Thyroid gland (tissue), 4 donors: ENCODE data around the gene CALCB. TPM values are rescaled to one million over a fixed set of nuclear protein-coding genes. Genes with fewer than 3 reads are reported as not detected.
"Not testable (repeated sequence)": the region's sequence is repeated elsewhere in the genome, so short reads cannot be mapped to it uniquely, and the experiment has no call there.

Source experiments
- DNase-seq, 2 donors: peaks; one replicate each; pipeline ENCODE4 v3.0.0-alpha.2; 2019
- H3K27ac ChIP-seq, 3 donors: fragments of 200-600 bp; sonication (generic); 1 replicate in 2 of 3; 2 replicates in 1 of 3; pipeline ENCODE4 v1.5.1; 2016 to 2019; ENCODE audit warnings: mild to moderate bottlenecking in 1 of 3, moderate library complexity in 1 of 3
- H3K27me3 ChIP-seq: fragments of 200-600 bp; sonication (generic); one replicate; pipeline ENCODE4 v1.5.1; 2019
- H3K36me3 ChIP-seq, 2 donors: fragments of 200-600 bp; sonication (generic); one replicate each; pipeline ENCODE4 v1.5.1; 2016 to 2019
- H3K4me1 ChIP-seq, 2 donors: fragments of 200-600 bp; sonication (generic); one replicate each; pipeline ENCODE4 v1.5.1; 2017 to 2019
- H3K4me3 ChIP-seq, 3 donors: fragments of 200-600 bp; sonication (generic); replicated peaks in 1 of 3; 1 replicate in 2 of 3; 2 replicates in 1 of 3; pipeline ENCODE4 v1.5.1; 2016; ENCODE audit warnings: mild to moderate bottlenecking in 1 of 3
- H3K9me3 ChIP-seq: fragments of 200-600 bp; sonication (generic); one replicate; pipeline ENCODE4 v1.5.1; 2017
- POLR2A ChIP-seq, 2 donors: fragments of 450-650 bp; IDR thresholded peaks; one replicate each; pipeline ENCODE4 v1.6.1; 2017; ENCODE audit warnings: antibody characterized with exemption in 2 of 2, mild to moderate bottlenecking in 2 of 2, moderate library complexity in 1 of 2
- WGBS, 2 donors: methylation state at CpG; one replicate each; pipeline ENCODE4 v1.1.5; 2017; 5-methylcytosine and 5-hydroxymethylcytosine counted together
- intact Hi-C: fragments of 100-400 bp; cut with DNase I; formaldehyde crosslinking; loops from one replicate; pipeline ENCODE4 v1.15.1; 2023
- total RNA-seq, 4 donors: library from RNA; depleted of rRNA; stranded (reverse); fragments of >200 nt; gene quantifications; one replicate each; pipeline ENCODE4 v1.2.3, GENCODE V29; 2016
- TF ChIP-seq, protein P1 (sequence below), 6 experiments: fragments of 200-600 bp in 3 of 6; fragments of 450-650 bp in 3 of 6; sonication (generic) in 3 of 6; IDR thresholded peaks; one replicate each; pipeline ENCODE4 v1.5.1; 2016 to 2019; ENCODE audit warnings: antibody characterized with exemption in 6 of 6, mild to moderate bottlenecking in 2 of 6, inconsistent platforms in 1 of 6, moderate library complexity in 1 of 6

Gene CALCB
- total RNA-seq, 4 donors from 2014 or later: 0.33 to 20.3 (median 2.4) TPM

DNA sequence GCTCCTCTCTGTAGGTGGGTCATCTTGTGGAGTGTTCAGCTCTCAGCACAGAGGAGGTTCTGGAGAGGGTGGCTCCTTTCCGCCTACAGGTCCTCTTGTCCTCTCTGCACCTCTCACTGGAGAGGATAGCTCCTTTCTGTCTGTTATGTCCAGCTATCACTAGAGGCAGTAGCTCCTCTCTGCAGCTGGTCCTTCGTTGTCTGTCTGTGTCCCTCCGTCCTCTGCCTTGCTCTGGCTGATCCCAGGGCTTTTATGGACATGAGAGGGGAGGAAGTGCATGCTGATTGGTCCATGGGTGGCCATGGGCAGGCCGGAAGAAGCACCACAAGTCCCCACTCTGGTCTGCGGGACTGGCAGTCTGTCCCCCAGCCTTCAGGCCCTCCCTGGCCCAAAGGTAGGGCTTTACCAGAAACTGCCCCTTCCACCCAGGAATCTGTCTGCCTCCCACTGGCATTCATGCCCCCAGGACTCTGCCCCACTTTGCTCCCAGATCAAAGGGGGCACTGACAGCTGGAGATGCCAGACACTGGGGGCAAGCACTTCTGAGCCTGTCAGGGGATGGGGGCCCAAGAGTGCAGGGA, 38.6 kb upstream of the CALCB start:
- TF ChIP-seq POLR2A (IDR thresholded peaks at IDR 0.05): no peak
- TF ChIP-seq, protein P1, sequence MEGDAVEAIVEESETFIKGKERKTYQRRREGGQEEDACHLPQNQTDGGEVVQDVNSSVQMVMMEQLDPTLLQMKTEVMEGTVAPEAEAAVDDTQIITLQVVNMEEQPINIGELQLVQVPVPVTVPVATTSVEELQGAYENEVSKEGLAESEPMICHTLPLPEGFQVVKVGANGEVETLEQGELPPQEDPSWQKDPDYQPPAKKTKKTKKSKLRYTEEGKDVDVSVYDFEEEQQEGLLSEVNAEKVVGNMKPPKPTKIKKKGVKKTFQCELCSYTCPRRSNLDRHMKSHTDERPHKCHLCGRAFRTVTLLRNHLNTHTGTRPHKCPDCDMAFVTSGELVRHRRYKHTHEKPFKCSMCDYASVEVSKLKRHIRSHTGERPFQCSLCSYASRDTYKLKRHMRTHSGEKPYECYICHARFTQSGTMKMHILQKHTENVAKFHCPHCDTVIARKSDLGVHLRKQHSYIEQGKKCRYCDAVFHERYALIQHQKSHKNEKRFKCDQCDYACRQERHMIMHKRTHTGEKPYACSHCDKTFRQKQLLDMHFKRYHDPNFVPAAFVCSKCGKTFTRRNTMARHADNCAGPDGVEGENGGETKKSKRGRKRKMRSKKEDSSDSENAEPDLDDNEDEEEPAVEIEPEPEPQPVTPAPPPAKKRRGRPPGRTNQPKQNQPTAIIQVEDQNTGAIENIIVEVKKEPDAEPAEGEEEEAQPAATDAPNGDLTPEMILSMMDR (IDR thresholded peaks at IDR 0.05): no peak
- Histone ChIP-seq H3K4me1 (no peaks in the 10 kb centered on the region), H3K36me3 (no peaks in the 10 kb centered on the region), H3K27ac (no peak overlapping the region), H3K9me3 (no peaks in the 10 kb centered on the region), H3K4me3 (no peak overlapping the region), H3K27me3 (no peaks in the 10 kb centered on the region)
- no peak for DNase-seq
- WGBS, 2 donors: 82 to 88% methylated on average over 5 of the region's 5 CpGs
- intact Hi-C loops: no loop called here

DNA sequence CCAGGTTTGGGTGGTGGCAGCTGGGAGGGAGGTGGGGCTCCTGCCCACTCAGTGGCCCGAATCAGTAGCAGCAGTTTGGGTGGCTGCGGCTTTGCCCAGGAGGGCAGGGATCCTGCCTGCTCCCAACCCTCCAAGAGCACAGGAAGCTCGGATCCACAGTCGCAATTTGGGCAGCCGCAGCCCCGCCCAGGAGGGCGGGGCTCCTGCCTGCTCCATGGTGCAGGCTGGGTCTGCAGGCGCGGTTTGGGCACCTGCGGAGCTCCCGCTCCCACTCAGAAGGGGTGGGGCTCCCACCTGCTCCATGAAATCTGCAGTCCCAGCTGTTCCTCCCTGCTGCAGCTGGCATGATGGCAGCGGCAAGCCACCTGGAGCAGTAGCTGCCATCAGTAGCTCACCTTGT, 38.1 kb upstream of the CALCB start:
- Histone ChIP-seq H3K9me3 (no peaks in the 10 kb centered on the region), H3K27me3 (no peaks in the 10 kb centered on the region), H3K36me3 (no peaks in the 10 kb centered on the region), H3K4me1 (no peaks in the 10 kb centered on the region), H3K27ac (no peak overlapping the region), H3K4me3 (no peak overlapping the region)
- no peak for DNase-seq
- TF ChIP-seq, protein P1 (IDR thresholded peaks at IDR 0.05): no peak
- TF ChIP-seq POLR2A (IDR thresholded peaks at IDR 0.05): no peak
- 74 to 100% methylated on average over 1 to 3 of the region's 12 CpGs for WGBS, 2 donors
- intact Hi-C loops: no loop called here

DNA sequence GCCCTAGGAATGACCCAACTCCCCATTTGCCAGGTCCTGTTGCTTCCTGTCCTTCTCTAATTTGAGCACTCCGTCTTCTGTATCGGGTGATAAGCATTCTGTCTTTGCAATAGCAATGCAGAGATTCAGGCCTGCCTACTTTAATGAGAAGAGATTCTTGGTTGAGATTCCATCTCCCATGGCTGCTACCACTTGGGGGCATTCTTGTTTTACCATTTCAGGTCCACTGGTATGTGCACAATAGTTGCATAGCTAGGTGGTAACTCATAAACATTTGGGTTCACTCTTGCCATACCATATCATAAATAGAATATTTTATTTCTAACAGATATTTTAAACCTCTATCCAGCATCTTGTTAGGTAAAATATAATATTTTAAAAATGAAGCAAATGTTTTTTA, 34.4 kb upstream of the CALCB start:
- TF ChIP-seq, protein P1 (IDR thresholded peaks at IDR 0.05): no peak
- no peak for TF ChIP-seq POLR2A (IDR thresholded peaks at IDR 0.05)
- Histone ChIP-seq H3K27me3 (no peaks in the 10 kb centered on the region), H3K9me3 (no peaks in the 10 kb centered on the region), H3K36me3 (no peaks in the 10 kb centered on the region), H3K4me3 (no peak overlapping the region), H3K4me1 (no peaks in the 10 kb centered on the region), H3K27ac (no peak overlapping the region)
- WGBS, 2 donors: 64 to 68% methylated on average over 2 of the region's 2 CpGs
- DNase-seq: no peak
- intact Hi-C loops: no loop called here

DNA sequence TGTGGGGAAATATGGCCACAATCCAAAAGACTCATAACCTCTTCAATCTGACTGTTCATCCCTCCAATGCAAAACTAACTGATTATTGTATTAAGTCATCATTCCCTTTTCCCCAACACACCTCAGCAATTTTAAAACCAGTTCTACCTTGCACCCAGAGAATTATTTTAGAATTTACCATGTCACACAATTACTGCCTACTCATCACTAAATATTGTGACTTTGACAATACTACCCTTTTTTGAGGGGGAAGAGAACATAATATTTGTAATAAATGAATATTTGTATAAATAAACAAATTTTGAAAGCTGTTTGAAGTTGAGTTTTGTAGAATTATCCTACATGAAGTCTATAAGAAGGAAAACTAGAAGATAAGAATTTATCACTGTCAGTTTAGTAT, 28.2 kb upstream of the CALCB start:
- intact Hi-C loops: no loop called here
- Histone ChIP-seq H3K9me3 (no peaks in the 10 kb centered on the region), H3K36me3 (no peaks in the 10 kb centered on the region), H3K4me3 (no peak overlapping the region), H3K4me1 (no peaks in the 10 kb centered on the region), H3K27ac (no peak overlapping the region), H3K27me3 (no peaks in the 10 kb centered on the region)
- TF ChIP-seq, protein P1 (IDR thresholded peaks at IDR 0.05): no peak
- TF ChIP-seq POLR2A (IDR thresholded peaks at IDR 0.05): no peak
- no peak for DNase-seq

DNA sequence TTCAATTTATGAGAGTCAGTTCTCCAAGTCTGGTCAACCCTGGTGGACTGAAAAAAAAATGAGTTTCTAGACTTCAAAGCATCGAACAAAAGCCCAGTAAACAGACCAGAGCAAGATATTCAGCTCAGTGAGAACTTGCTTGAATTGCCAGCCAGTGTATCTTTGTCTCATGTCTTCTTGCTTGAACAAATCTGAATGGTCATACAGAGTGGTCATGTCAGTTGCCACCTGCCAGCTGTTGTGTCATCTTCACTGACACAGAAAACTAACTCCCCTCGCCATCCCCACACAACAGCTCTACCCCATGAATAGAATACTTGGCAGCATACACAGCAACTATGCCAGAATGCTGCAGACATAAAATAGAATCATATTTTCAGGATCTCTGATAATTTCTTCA, 27.5 kb upstream of the CALCB start:
- no peak for DNase-seq
- no peaks in the 10 kb centered on the region for H3K9me3 ChIP-seq
- H3K4me3 ChIP-seq: no peak overlapping the region
- 82 to 91% methylated on average over 2 of the region's 2 CpGs for WGBS, 2 donors
- H3K27me3 ChIP-seq: no peaks in the 10 kb centered on the region
- H3K4me1 ChIP-seq: no peaks in the 10 kb centered on the region
- H3K36me3 ChIP-seq: no peaks in the 10 kb centered on the region
- TF ChIP-seq POLR2A (IDR thresholded peaks at IDR 0.05): no peak
- TF ChIP-seq, protein P1 (IDR thresholded peaks at IDR 0.05): no peak
- intact Hi-C loops: no loop called here
- no peak overlapping the region for H3K27ac ChIP-seq

GRCh38 chr11:15046673-15047072, 26.7 kb upstream of the CALCB start:
- H3K27ac ChIP-seq, H3K27me3 ChIP-seq, H3K4me3 ChIP-seq, H3K9me3 ChIP-seq, H3K36me3 ChIP-seq, intact Hi-C loops, DNase-seq, H3K4me1 ChIP-seq: not testable (repeated sequence)
- 91% methylated on average over 3 of the region's 3 CpGs for WGBS, 2 donors
